GM11168 (cell line): ENCODE measurements around the gene APOA5.

Source experiments
- in situ Hi-C: fragments of 300-500 bp; cut with MboI; formaldehyde crosslinking; loops from one replicate; pipeline ENCODE4 v1.12.0; 2022; ENCODE audit warnings: low sequenced_read_pairs; ENCODE audit not compliant: unreplicated experiment

Gene APOA5, protein sequence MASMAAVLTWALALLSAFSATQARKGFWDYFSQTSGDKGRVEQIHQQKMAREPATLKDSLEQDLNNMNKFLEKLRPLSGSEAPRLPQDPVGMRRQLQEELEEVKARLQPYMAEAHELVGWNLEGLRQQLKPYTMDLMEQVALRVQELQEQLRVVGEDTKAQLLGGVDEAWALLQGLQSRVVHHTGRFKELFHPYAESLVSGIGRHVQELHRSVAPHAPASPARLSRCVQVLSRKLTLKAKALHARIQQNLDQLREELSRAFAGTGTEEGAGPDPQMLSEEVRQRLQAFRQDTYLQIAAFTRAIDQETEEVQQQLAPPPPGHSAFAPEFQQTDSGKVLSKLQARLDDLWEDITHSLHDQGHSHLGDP

DNA sequence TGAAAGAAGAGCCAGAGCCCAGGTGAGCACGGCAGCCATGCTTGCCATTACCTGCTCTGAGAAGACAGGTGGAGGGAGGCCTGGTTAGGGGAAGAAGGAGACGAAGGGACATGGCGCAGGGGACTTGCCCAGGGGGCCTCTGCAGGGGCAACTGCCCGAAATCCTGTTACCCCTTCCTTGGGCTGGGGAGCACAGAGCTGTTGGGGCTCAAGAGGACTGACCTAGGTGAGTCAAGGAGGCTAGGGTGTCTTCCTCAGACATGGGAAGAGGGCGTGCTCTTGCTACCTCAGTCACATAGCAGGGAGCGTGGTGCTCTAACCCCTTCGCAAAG, at the start of gene APOA5:
Gene APOA5 (minus strand): TSS at position 67 of the 331 bp plus-strand sequence. CDS start 19 bp downstream, at position 48.
- in situ Hi-C loops, result loop anchor here (25.0 kb wide), 1 partner anchor 321 kb away; no protein-coding TSS in a partner anchor

DNA sequence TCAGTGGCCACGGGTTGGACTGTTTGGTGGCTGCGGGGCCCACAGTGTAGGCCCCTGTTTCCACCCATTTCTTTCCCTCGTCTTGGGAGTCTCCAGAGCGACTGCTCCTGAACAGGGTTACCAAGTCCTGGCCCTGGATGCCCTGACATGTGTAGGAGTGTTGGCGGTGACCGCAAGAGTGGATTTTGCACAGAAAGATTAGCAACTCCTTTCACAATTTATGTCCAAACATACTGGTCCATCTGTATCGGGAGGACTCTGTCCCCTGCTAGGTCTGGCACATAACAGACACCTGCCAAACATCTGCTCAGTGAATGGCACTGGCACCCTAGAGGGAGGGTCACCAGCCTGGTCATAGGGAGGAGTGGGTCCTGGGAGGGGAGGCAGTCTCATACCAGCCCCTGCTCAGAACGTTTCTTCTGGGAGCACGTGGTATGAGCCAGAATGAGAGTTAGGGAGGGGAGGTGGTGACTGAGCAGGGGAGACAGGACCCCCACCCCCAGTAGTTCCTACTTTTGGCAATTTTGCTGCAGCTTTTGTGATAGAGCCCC, 49.1 kb upstream of the APOA5 start:
- in situ Hi-C loops, result no loop called here

DNA sequence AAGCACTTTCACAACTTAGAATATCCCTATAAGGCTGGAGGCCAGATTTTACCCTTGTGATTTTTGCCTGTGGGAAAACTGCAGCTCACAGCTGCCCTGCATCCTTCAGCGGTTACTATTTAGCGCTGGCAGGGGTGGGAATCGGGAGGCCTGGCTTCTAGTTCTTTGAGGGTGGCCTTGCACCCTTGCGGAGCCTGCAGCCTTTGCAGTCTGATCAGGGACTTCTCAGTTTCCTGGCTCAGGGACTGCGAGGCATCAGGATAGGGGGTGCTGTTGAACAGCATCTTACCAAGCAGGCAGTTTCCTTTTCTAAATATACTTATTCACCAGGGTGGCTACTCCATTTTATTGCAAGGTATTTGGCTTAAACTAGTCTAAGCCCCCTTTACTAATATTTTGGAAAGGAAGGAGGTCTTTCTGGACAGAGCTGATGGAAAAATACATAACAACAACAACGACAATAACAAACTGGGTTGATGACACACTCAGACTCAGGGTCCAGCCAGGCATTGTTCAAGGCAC, 48.6 kb upstream of the APOA5 start:
- in situ Hi-C loops, result no loop called here

DNA sequence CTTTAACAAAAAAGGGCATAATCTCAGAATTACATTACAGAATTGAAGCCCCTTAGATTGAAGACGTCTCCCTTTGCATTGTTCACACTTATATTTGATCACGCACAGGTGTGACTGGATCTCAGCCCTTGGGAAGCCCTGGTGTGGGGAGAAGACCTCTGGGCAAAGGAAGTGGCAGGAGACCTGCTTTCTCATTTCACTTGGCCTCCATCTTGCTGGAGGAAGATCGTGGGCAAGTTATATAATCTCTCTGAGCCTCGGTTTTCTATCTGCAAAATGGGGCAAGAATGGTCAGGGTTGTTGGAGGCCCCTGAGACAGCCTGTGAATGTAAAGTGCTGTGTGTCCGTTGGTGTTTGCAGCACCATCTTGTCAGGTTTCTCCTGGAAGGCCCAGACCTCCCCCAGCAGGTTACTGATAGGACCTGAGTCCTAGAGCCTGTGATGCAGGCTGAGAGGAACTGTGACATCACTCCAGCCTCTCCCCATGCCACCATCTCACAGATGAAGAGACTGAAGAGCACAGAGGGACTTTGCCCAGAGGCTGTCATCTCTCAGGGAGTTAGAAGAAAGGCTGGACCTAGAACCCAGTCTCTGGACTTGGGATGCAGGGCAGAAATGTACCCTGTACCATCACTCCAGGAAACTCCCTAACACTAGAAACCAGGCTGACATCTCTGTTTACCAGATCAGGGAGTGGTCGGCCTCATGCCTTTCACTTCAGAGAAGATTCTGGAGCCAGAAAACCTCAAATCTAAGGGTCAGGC, 46.8 kb upstream of the APOA5 start:
- in situ Hi-C loops, result loop anchor here (5.0 kb wide), 1 partner anchor 36 kb away; no protein-coding TSS in a partner anchor

DNA sequence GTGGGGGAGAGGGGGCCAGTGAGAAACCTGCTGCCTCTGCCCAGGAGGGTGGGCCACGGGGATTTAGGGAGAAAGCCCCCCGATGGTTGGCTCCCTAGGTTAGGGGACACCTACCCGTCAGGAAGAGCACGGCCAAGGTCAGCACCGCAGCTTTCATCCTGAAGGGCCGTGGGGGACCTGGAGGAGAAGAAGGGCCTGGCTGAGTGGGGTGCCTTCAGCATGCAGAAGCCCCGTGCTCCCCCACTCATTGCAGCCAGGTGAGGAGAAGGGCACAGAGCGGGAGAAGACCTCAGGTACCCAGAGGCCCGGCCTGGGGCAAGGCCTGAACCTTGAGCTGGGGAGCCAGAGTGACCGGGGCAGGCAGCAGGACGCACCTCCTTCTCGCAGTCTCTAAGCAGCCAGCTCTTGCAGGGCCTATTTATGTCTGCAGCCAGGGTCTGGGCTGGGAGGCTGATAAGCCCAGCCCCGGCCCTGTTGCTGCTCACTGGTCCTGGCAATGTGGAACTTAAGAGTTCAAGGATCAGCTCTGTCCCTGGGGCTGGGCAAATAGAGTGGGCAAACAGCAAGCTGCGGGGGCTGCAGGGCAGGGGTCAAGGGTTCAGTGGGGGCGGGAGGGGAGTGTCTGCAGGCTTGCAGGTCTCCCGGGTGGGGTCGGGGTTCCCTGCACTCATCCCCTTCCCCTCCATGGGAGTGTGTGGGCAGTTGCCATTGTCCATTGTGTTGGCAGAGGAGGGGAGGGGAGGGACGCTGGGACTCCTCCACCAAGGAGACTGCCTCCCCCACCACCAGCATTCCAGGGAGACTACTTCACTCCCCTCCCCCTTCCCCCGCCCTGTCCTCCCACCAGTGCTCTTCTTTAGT, 45.8 kb upstream of the APOA5 start, which contains the start of gene APOA1:
Gene APOA1 (minus strand): TSS at position 392 of the 861 bp plus-strand sequence. CDS start 235 bp downstream, at position 157.
- in situ Hi-C loops, result loop anchor here (5.0 kb wide), 1 partner anchor 35 kb away; no protein-coding TSS in a partner anchor

DNA sequence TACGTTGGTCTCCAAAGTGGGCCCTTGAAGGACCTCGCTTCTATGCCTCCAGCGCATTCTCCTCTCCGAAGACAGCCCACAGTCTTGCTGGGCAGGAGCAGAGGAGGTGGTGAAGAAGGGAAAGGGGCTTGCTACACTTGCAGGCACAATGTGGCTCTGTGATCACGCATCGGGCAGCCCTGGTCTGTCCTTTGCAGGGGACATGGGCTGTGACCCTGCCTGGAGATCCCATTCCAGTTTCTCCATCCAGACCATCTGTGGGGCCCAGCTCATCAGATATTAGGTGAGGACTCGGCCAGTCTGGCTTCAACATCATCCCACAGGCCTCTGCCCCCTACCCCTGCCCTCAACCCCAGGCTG, 44.9 kb upstream of the APOA5 start:
- in situ Hi-C loops, result loop anchor here (5.0 kb wide), 1 partner anchor 34 kb away; no protein-coding TSS in a partner anchor

DNA sequence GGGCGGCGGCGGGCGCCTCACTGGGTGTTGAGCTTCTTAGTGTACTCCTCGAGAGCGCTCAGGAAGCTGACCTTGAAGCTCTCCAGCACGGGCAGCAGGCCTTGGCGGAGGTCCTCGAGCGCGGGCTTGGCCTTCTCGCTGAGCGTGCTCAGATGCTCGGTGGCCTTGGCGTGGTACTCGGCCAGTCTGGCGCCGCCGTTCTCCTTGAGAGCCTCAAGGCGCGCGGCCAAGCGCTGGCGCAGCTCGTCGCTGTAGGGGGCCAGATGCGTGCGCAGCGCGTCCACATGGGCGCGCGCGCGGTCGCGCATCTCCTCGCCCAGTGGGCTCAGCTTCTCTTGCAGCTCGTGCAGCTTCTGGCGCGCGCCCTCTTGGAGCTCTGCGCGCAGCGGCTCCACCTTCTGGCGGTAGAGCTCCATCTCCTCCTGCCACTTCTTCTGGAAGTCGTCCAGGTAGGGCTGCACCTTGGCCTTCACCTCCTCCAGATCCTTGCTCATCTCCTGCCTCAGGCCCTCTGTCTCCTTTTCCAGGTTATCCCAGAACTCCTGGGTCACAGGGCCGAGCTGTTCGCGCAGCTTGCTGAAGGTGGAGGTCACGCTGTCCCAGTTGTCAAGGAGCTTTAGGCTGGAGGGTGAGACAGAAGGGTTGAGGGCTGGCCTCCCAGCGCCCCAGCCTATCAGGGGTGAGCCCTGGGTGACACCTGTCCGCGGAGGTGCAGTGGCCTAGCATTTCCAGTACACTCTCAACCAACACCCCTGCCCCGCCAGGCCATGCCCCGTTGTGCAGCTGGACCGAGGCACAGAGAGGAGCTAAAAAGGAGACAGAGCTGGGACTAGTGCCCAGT, 44.3 kb upstream of the APOA5 start:
- in situ Hi-C loops, result loop anchor here (5.0 kb wide), 1 partner anchor 34 kb away; no protein-coding TSS in a partner anchor

DNA sequence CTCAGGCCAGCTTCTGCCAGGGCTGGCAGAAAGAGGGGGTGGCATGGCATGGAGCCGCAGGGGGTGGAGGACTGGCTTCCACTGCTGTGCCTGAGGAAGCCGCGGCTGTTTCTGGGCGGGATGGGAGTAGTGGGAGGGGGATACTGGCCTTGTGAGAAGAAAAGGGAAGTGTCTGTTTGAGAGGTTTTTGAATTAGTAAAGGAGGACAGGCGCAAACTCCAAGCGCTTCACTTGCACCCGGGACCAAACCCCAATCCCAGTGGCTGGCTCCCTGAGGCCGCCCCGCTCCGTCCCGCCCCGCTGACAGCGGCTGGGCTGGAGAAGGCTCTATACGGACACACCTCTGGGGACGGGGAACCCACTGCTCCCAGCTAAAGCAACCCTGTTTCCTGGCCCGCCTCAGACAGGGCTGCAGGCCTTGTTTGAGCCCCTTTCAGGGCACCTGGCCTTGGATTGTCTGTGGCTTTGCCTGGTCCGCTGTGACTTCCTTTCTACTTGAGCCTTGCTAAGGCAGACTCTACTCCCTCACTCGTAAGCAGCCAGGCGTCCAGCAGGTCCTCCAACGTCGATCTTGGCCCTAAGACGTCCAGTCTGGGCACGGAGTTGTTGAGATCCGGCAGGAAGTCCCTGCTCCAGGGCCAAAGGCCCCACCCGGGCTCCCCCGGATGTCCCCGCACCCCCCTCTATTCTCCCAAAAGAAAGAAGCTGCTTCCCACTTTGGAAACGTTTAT, 43.5 kb upstream of the APOA5 start:
- in situ Hi-C loops, result loop anchor here (5.0 kb wide), 1 partner anchor 33 kb away; no protein-coding TSS in a partner anchor

DNA sequence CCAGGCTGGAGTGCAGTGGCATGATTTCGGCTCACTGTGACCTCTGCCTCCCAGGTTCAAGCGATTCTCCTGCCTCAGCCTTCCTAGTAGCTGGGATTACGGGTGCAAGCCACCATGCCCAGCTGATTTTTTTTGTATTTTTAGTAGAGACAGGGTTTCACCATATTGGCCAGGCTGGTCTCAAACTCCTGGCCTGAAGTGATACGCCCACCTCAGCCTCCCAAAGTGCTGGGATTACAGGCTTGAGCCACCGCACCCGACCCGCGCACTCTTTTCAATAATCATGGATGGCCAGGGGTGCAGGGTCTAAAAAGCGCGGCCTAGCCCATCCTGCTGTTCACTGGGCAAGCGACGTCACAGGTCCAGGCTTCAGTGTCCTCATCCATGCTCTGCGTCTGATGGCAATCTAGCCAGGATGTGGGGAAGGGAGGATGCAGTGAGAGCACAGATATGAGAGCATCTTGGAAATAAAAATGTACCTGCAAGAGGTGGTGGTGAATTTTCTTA, 42.9 kb upstream of the APOA5 start:
- in situ Hi-C loops, result loop anchor here (5.0 kb wide), 1 partner anchor 32 kb away; no protein-coding TSS in a partner anchor

DNA sequence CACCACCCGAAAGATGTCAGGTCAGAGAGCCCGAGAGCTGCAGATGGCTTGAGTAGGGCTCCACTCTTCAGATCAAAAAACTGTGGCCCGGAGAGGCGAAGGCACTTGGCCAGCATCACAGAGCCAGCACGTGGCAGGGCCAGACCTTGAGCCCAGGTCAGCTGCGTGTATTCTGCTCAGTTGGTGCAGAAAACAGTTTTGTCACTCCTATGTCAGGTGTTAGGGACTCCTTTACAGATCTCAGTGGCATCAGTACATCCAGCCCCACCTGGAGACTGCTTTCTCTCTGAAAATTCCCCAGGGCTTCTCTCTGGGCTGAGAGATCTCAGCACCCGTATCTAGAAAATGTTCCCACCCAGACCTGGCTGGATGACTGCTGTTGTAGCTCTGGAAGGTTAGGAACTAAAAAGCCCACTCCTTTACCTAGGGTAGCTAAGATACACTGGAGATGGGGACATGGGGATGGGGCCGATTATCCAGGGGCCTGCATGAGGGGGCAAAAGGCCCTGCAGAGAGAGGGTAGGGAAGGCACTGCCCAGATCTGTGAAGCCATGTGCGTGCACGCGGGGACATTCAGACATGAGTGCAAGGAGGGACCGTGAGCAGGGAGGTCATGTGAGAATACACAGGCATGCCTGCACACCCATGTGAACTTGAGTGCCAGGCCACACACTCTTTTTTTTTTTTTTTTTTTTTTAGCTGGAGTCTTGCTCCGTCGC, 42.3 kb upstream of the APOA5 start:
- in situ Hi-C loops, result no loop called here

DNA sequence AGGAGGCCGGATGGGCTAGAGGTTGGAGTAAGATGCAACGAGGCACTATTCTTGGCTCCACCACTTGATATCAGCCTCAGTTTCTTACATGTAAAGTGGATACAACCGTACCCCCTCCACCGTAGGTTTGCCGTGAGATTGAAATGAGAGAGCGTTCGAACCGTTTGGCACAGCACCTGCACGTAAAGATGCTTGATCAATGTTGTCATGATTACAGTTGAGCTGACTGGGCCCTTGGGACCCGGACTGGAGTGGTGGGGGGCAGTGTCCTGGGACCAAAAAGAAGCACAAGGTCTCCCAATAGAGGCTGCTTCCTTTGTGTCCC, 41.8 kb upstream of the APOA5 start:
- in situ Hi-C loops, result no loop called here

DNA sequence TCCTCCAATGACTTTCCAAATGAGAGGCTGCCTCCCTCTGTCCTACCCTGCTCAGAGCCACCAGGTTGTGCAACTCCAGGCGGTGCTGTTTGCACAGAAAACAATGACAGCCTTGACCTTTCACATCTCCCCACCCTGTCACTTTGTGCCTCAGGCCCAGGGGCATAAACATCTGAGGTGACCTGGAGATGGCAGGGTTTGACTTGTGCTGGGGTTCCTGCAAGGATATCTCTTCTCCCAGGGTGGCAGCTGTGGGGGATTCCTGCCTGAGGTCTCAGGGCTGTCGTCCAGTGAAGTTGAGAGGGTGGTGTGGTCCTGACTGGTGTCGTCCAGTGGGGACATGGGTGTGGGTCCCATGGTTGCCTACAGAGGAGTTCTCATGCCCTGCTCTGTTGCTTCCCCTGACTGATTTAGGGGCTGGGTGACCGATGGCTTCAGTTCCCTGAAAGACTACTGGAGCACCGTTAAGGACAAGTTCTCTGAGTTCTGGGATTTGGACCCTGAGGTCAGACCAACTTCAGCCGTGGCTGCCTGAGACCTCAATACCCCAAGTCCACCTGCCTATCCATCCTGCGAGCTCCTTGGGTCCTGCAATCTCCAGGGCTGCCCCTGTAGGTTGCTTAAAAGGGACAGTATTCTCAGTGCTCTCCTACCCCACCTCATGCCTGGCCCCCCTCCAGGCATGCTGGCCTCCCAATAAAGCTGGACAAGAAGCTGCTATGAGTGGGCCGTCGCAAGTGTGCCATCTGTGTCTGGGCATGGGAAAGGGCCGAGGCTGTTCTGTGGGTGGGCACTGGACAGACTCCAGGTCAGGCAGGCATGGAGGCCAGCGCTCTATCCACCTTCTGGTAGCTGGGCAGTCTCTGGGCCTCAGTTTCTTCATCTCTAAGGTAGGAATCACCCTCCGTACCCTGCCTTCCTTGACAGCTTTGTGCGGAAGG, 40.9 kb upstream of the APOA5 start:
- in situ Hi-C loops, result no loop called here

DNA sequence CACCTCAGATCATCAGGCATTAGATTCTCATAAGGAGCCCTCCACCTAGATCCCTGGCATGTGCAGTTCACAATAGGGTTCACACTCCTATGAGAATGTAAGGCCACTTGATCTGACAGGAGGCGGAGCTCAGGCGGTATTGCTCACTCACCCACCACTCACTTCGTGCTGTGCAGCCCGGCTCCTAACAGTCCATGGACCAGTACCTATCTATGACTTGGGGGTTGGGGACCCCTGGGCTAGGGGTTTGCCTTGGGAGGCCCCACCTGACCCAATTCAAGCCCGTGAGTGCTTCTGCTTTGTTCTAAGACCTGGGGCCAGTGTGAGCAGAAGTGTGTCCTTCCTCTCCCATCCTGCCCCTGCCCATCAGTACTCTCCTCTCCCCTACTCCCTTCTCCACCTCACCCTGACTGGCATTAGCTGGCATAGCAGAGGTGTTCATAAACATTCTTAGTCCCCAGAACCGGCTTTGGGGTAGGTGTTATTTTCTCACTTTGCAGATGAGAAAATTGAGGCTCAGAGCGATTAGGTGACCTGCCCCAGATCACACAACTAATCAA, 40.2 kb upstream of the APOA5 start:
- in situ Hi-C loops, result no loop called here

DNA sequence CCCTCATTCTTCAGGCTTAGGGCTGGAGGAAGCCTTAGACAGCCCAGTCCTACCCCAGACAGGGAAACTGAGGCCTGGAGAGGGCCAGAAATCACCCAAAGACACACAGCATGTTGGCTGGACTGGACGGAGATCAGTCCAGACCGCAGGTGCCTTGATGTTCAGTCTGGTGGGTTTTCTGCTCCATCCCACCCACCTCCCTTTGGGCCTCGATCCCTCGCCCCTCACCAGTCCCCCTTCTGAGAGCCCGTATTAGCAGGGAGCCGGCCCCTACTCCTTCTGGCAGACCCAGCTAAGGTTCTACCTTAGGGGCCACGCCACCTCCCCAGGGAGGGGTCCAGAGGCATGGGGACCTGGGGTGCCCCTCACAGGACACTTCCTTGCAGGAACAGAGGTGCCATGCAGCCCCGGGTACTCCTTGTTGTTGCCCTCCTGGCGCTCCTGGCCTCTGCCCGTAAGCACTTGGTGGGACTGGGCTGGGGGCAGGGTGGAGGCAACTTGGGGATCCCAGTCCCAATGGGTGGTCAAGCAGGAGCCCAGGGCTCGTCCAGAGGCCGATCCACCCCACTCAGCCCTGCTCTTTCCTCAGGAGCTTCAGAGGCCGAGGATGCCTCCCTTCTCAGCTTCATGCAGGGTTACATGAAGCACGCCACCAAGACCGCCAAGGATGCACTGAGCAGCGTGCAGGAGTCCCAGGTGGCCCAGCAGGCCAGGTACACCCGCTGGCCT, 38.7 kb upstream of the APOA5 start:
- in situ Hi-C loops, result no loop called here

DNA sequence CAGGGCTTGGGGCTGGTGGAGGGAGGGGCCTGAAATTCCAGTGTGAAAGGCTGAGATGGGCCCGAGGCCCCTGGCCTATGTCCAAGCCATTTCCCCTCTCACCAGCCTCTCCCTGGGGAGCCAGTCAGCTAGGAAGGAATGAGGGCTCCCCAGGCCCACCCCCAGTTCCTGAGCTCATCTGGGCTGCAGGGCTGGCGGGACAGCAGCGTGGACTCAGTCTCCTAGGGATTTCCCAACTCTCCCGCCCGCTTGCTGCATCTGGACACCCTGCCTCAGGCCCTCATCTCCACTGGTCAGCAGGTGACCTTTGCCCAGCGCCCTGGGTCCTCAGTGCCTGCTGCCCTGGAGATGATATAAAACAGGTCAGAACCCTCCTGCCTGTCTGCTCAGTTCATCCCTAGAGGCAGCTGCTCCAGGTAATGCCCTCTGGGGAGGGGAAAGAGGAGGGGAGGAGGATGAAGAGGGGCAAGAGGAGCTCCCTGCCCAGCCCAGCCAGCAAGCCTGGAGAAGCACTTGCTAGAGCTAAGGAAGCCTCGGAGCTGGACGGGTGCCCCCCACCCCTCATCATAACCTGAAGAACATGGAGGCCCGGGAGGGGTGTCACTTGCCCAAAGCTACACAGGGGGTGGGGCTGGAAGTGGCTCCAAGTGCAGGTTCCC, 38.0 kb upstream of the APOA5 start, which contains the start of gene APOC3:
Gene APOC3 (plus strand): TSS at position 383 of the 659 bp plus-strand sequence. CDS start 676 bp downstream, outside the sequence.
- in situ Hi-C loops, result no loop called here
